AG09309 (cell line): ENCODE data around the gene OVOL2.

Source experiments
- DNase-seq: peaks from one replicate; pipeline ENCODE4 v3.0.0-alpha.2; 2010; ENCODE audit warnings: low read depth
- H3K4me3 ChIP-seq: 2 replicates; pipeline ENCODE4 v1.5.1; 2011; ENCODE audit warnings: mild to moderate bottlenecking, low read depth, low read length, moderate library complexity; ENCODE audit not compliant: control insufficient read depth
- TF ChIP-seq, protein P1 (sequence below): IDR thresholded peaks from 2 replicates; pipeline ENCODE4 v1.5.1; 2011; ENCODE audit warnings: mild to moderate bottlenecking, low read depth, low read length, inconsistent platforms; ENCODE audit not compliant: insufficient read depth, control insufficient read depth; ENCODE audit errors: missing control alignments

OVOL2 gene

DNA sequence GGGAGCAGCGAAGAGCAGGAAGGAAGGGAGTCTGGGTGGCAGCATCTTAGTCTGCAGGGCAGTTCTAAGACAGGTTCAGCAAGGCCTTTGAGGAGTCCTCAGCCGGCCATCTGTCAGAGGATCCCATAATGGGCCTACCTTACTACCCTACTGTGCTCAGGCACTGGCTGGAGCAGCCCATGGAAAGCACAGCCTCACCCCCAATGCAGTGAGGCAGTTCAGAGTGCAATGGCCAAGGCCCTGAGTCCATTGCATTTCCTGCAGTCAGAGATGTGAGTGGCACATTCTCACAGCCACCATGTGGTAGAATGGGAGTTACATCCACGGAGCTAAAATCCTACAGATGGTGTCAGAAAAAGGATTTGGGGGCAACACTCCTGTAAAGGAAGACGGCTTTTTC, 19.4 kb upstream of the OVOL2 start:
- no peak overlapping the region for H3K4me3 ChIP-seq
- DNase-seq = no peak
- TF ChIP-seq, protein P1, sequence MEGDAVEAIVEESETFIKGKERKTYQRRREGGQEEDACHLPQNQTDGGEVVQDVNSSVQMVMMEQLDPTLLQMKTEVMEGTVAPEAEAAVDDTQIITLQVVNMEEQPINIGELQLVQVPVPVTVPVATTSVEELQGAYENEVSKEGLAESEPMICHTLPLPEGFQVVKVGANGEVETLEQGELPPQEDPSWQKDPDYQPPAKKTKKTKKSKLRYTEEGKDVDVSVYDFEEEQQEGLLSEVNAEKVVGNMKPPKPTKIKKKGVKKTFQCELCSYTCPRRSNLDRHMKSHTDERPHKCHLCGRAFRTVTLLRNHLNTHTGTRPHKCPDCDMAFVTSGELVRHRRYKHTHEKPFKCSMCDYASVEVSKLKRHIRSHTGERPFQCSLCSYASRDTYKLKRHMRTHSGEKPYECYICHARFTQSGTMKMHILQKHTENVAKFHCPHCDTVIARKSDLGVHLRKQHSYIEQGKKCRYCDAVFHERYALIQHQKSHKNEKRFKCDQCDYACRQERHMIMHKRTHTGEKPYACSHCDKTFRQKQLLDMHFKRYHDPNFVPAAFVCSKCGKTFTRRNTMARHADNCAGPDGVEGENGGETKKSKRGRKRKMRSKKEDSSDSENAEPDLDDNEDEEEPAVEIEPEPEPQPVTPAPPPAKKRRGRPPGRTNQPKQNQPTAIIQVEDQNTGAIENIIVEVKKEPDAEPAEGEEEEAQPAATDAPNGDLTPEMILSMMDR = no peak

DNA sequence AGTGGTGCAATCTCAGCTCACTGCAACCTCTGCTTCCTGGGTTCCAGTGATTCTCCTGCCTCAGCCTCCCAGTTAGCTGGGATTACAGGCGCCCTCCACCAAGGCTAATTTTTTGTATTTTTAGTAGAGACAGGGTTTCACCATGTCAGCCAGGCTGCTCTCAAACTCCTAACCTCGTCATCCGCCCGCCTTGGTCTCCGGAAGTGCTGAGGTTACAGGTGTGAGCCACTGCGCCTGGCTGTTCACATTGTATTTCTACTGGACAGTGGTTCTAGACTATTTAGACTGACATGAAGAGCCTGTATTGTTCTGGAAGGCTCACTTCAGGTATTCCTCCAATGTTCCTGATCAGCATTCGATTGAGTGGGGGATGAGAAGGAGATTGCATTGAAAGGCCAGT, 14.8 kb upstream of the OVOL2 start:
- TF ChIP-seq, protein P1 = no peak
- H3K4me3 ChIP-seq = no peak overlapping the region
- no peak for DNase-seq

DNA sequence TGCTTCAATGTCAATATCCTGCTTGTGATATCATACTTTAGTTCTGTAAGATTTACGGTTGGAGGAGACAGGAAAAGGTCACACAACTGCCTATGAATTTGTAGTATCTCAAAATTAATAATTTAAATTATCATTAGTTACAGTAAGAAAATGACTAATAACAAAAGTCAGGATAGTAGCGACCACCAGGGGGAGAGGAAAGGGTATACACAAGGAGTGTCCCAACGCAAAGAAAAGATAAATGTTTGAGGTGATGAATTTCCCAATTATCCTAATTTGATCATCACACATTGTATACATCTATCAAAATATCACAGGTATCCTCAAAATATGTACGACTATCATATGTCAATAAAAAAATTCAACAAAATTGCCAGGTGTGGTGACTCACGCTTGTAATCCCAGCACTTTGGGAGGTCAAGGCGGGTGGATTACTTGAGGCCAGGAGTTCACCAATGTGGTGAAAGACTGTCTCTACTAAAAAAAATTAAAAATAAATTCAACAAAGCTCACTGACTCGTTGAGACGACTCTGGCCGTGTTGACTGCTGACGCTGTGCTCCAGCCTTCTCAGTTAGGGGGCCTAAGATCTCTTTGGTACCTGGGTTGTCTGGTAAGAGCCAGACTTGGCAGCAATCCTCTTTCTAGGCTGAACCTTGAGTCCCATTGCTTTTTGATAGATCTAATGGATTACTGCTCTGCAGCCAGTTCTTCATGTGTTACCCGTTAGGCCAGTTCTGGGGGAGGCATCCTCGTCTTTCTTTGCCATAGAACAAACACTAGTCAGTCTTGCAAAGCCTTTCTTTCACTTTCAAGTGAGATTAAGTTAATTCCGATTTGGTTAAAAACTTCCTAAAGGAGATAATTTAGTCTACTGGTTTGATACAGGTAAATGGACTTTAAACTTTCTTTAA, 9.0 kb upstream of the OVOL2 start:
- no peak for DNase-seq
- TF ChIP-seq, protein P1 = no peak
- H3K4me3 ChIP-seq = no peak overlapping the region

DNA sequence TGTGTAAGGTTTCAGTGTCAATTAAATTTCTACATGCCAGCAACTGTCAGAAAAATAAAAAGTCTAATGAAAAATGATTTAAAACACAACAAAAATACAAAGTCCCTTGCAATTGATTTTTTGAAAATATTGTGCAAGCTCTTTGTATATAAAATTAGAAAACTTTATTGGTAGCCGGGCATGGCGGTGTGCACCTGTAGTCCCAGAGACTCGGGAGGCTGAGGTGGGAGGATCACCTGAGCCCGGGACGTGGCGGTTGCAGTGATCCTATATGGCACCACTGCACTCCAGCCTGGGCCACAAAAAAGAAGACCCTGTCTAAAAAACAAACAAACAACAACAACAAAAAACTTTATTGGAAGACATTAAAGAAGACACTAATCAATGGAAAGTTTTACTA, 6.0 kb upstream of the OVOL2 start:
- TF ChIP-seq, protein P1 = no peak
- no peak for DNase-seq
- H3K4me3 ChIP-seq = no peak overlapping the region

DNA sequence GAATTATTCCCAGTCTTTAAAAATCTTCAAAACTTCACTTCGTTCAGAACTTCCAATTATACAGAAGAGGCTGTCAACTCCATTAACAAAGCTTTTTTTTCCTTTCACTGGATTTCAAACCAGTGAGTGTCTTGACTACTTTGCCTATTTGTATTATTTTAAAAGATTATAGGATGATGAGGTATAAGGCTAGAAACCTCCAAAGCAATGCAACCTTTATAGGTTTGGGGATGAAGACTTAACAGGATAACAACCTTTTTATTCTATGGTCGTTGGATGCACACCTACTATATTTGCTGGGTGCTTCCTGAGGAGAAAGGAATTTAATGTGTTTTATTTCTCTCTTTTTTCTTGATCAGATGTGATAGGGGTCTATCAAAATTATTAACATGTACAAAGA, 1.9 kb upstream of the OVOL2 start:
- H3K4me3 ChIP-seq = no peak overlapping the region
- no peak for DNase-seq
- TF ChIP-seq, protein P1 = no peak

DNA sequence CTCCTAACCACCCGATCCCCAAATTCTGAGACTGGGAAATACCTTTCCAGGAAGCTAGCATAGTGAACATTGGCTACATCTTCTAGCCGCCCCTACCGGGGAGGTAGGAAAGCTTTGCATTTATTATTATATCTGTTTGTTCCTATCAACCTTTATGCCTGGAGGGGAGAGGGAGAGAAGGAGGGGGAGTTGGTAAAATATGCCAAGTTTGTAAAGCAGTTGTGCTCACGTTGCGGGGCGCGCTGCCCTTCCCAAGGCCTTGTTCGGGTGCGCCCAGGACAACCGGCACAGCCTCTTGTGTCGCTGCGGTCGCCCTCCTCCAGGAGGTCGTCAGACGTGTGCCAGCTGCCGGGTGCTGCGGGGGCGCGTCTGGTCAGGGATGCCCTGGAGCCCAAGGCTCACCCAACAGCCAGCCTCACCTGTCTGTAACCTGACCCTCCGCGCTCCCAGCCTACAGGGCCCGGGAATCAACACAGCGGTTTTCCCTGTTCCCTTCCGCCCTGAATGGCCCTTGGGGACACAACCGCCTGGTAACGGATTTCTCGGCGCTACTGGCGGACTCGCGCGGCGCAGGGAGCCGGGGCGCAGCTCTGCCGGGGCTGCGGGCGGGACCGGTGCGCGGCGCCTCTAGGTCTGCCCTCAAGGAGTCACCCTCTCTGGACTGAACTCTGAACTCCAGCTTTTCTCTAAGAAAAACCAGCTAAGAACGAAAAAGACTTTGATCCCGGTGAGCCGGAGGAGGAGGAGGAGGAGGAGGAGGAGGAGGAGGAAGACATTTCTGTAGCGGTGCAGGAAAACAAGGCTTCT, 1.1 kb upstream of the OVOL2 start:
- DNase-seq = no peak
- H3K4me3 ChIP-seq = no peak overlapping the region
- TF ChIP-seq, protein P1 = no peak
